Caco-2 (cell line): Measurements from ENCODE around the gene RNF11. TPM values are rescaled to one million over a fixed set of nuclear protein-coding genes. Genes with fewer than 3 reads are reported as not detected.

Source experiments
- BruUV-seq: library from RNA; stranded (reverse); fragments of 400-500 nt; replicated peaks from 2 replicates; lab custom pipeline; 2021; lab: Mats Ljungman, UMichigan
- CTCF ChIA-PET: fragments of 300-600 bp; sonication (Branson Sonifier 250); formaldehyde crosslinking; loops from one replicate; lab custom pipeline; 2022; ENCODE audit warnings: antibody characterized with exemption; lab: Charles Lee
- POLR2A ChIA-PET: fragments of 300-600 bp; sonication (Branson Sonifier 250); formaldehyde crosslinking; loops from one replicate; lab custom pipeline; 2022; ENCODE audit warnings: antibody characterized with exemption; lab: Charles Lee
- DNase-seq, 2 experiments: peaks; one replicate each; pipeline versions ENCODE4 v3.0.0 to v3.0.0-alpha.2; 2020 to 2022
- H3K27me3 ChIP-seq: replicated peaks from 2 replicates; pipeline ENCODE4 v1.6.0; 2011; ENCODE audit warnings: low read length; ENCODE audit not compliant: control insufficient read depth, insufficient read depth
- H3K36me3 ChIP-seq: 2 replicates; pipeline ENCODE4 v1.5.1; 2011; ENCODE audit warnings: low read length; ENCODE audit not compliant: control insufficient read depth, insufficient read depth
- H3K4me1 ChIP-seq: fragments of 250-450 bp; sonication (Bioruptor Pico); 2 replicates; pipeline ENCODE4 v1.5.1; 2020; ENCODE audit warnings: mild to moderate bottlenecking
- H3K4me3 ChIP-seq: 2 replicates; pipeline ENCODE4 v1.5.1; 2011; ENCODE audit warnings: low read depth, mild to moderate bottlenecking, control low read depth, low read length
- H3K9me3 ChIP-seq: fragments of 250-450 bp; sonication (Bioruptor Pico); 2 replicates; pipeline ENCODE4 v1.5.1; 2020; ENCODE audit warnings: mild to moderate bottlenecking, moderate library complexity
- H3K27ac Mint-ChIP-seq: one replicate; pipeline ENCODE4 v1.8.0; 2022; ENCODE audit warnings: mixed read lengths; ENCODE audit not compliant: unreplicated experiment
- H3K27me3 Mint-ChIP-seq: one replicate; pipeline ENCODE4 v1.8.0; 2022; ENCODE audit warnings: mixed read lengths; ENCODE audit not compliant: insufficient read depth, unreplicated experiment
- H3K36me3 Mint-ChIP-seq: one replicate; pipeline ENCODE4 v1.8.0; 2022; ENCODE audit warnings: mild to moderate bottlenecking, mixed read lengths; ENCODE audit not compliant: insufficient read depth, unreplicated experiment
- H3K4me1 Mint-ChIP-seq: one replicate; pipeline ENCODE4 v1.8.0; 2022; ENCODE audit warnings: low read depth, mixed read lengths; ENCODE audit not compliant: unreplicated experiment
- H3K4me3 Mint-ChIP-seq: one replicate; pipeline ENCODE4 v1.8.0; 2022; ENCODE audit warnings: mild to moderate bottlenecking, moderate library complexity, mixed read lengths; ENCODE audit not compliant: unreplicated experiment
- H3K9me3 Mint-ChIP-seq: one replicate; pipeline ENCODE4 v1.8.0; 2022; ENCODE audit warnings: mixed read lengths; ENCODE audit not compliant: unreplicated experiment
- CTCF ChIP-seq, 2 experiments: fragments of 200-600 bp in 1 of 2; IDR thresholded peaks; 1 replicate in 1 of 2; 2 replicates in 1 of 2; pipeline versions ENCODE4 v1.5.1 to v1.8.0; 2011 to 2022; ENCODE audit warnings: antibody characterized with exemption in 1 of 2, control low read depth in 1 of 2, inconsistent platforms in 1 of 2, low read depth in 1 of 2, low read length in 1 of 2, mild to moderate bottlenecking in 1 of 2, moderate library complexity in 1 of 2; ENCODE audit not compliant: insufficient read depth in 1 of 2, severe bottlenecking in 1 of 2, unreplicated experiment in 1 of 2
- intact Hi-C: fragments of 100-400 bp; cut with micrococcal nuclease; formaldehyde crosslinking; loops from one replicate; pipeline ENCODE4 v1.10.0; 2022; ENCODE audit not compliant: unreplicated experiment
- total RNA-seq: library from RNA; stranded (reverse); gene quantifications from 2 replicates; pipeline ENCODE4 v1.2.3, GENCODE V29; 2022

Gene RNF11
- total RNA-seq, 1 experiment from 2014 or later = 44.1 TPM

GRCh38 chr1:51302270-51302669, 66.2 kb downstream of the RNF11 start:
- ChIA-PET CTCF (no interaction called here), POLR2A (no interaction called here)
- Mint-ChIP-seq H3K27ac (no peak overlapping the region), H3K27me3 (no peaks in the 10 kb centered on the region), H3K4me3 (no peak overlapping the region), H3K4me1 (peaks cover 13% of the 10 kb centered on the region), H3K36me3 (peaks cover 5% of the 10 kb centered on the region), H3K9me3 (no peaks in the 10 kb centered on the region)
- Histone ChIP-seq H3K4me1 (peaks cover 11% of the 10 kb centered on the region), H3K9me3 (no peaks in the 10 kb centered on the region), H3K4me3 (no peak overlapping the region), H3K27me3 (no peaks in the 10 kb centered on the region), H3K36me3 (no peaks in the 10 kb centered on the region)
- intact Hi-C loops = no loop called here
- no TSS peak for BruUV-seq
- no peak for TF ChIP-seq CTCF (IDR thresholded peaks at IDR 0.05; ENCODE audit: insufficient read depth in 1 of 2, low read depth in 1 of 2, low read length in 1 of 2, severe bottlenecking in 1 of 2, unreplicated experiment in 1 of 2)
- DNase-seq = no peak

GRCh38 chr1:51302746-51303145, 66.7 kb downstream of the RNF11 start:
- intact Hi-C loops = no loop called here
- Histone ChIP-seq H3K36me3 (no peaks in the 10 kb centered on the region), H3K9me3 (no peaks in the 10 kb centered on the region), H3K4me3 (no peak overlapping the region), H3K4me1 (peaks cover 9% of the 10 kb centered on the region), H3K27me3 (no peaks in the 10 kb centered on the region)
- H3K9me3 Mint-ChIP-seq = no peaks in the 10 kb centered on the region
- H3K27me3 Mint-ChIP-seq = no peaks in the 10 kb centered on the region
- ChIA-PET CTCF (no interaction called here), POLR2A (no interaction called here)
- no peak overlapping the region for H3K27ac Mint-ChIP-seq
- no peak for TF ChIP-seq CTCF (IDR thresholded peaks at IDR 0.05; ENCODE audit: insufficient read depth in 1 of 2, low read depth in 1 of 2, low read length in 1 of 2, severe bottlenecking in 1 of 2, unreplicated experiment in 1 of 2)
- DNase-seq = no peak
- H3K4me1 Mint-ChIP-seq = peaks cover 9% of the 10 kb centered on the region
- no TSS peak for BruUV-seq
- no peak overlapping the region for H3K4me3 Mint-ChIP-seq
- peaks cover under 1% of the 10 kb centered on the region for H3K36me3 Mint-ChIP-seq

- BruUV-seq = no TSS peak
- H3K27me3 Mint-ChIP-seq = no peaks in the 10 kb centered on the region
Observed at GRCh38 chr1:51303315-51303714, 67.2 kb downstream of the RNF11 start.

More at GRCh38 chr1:51303315-51303714, 67.2 kb downstream of the RNF11 start:
- no peaks in the 10 kb centered on the region for H3K9me3 ChIP-seq
- Mint-ChIP-seq H3K27ac (no peak overlapping the region), H3K4me1 (peaks cover 3% of the 10 kb centered on the region), H3K9me3 (no peaks in the 10 kb centered on the region), H3K36me3 (no peaks in the 10 kb centered on the region), H3K4me3 (no peak overlapping the region)
- no peaks in the 10 kb centered on the region for H3K27me3 ChIP-seq
- ChIA-PET CTCF (no interaction called here), POLR2A (no interaction called here)
- no peaks in the 10 kb centered on the region for H3K36me3 ChIP-seq
- peaks cover 9% of the 10 kb centered on the region for H3K4me1 ChIP-seq
- DNase-seq = no peak
- intact Hi-C loops = no loop called here
- no peak for TF ChIP-seq CTCF (IDR thresholded peaks at IDR 0.05; ENCODE audit: insufficient read depth in 1 of 2, low read depth in 1 of 2, low read length in 1 of 2, severe bottlenecking in 1 of 2, unreplicated experiment in 1 of 2)
- no peak overlapping the region for H3K4me3 ChIP-seq
